ENCODE measurements around the gene SUSD3.

GRCh38 chr9:93061260-93061751 is 2.8 kb downstream of the SUSD3 start:
- TF ChIP-seq POLR2A (IDR thresholded peaks at IDR 0.05) (no peak), POLR2AphosphoS5 (IDR thresholded peaks at IDR 0.05) (no peak)
